SK-N-SH (cell line): ENCODE results near the gene SKI.

ENCODE experiments used
- EZH2phosphoT487 ChIP-seq: fragments of 200-600 bp; sonication (generic); IDR thresholded peaks from 2 replicates; pipeline ENCODE4 v1.6.1; 2017; ENCODE audit warnings: low read depth, mixed run types, mild to moderate bottlenecking, antibody characterized with exemption, moderate library complexity, borderline replicate concordance
- NRF1 ChIP-seq: IDR thresholded peaks from 2 replicates; pipeline ENCODE4 v1.6.1; 2012; ENCODE audit warnings: low read depth, mild to moderate bottlenecking, low read length
- POLR2AphosphoS5 ChIP-seq: IDR thresholded peaks from 2 replicates; pipeline ENCODE4 v1.6.1; 2012; ENCODE audit warnings: low read depth, low read length
- TCF12 ChIP-seq: IDR thresholded peaks from 2 replicates; pipeline ENCODE4 v1.4.0; 2012
- TF ChIP-seq, protein P1 (sequence below): fragments of 200-600 bp; sonication (generic); IDR thresholded peaks from 2 replicates; pipeline ENCODE4 v1.6.1; 2017; ENCODE audit warnings: antibody characterized with exemption, mild to moderate bottlenecking, moderate library complexity

DNA sequence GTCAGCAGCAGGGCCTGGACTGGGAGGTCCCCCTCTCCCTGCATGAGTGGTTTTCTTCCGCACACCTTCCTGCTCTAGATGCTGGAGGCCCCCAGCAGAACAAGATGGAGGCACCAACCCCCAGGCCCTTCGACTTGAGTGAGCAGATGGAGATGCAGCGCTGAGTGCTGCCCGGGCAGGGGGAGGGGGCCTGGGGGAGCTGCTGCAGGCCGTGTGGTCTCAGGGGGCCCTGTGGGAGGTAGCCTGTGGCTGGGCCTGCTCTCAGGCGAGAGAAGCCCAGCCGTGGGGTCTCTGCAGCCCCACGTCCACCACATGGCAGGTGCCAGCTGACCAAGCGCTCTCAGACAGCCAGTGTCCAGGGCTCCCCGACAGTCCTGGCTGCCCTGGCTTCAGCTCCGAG is 32.3 kb upstream of the SKI start:
- TF ChIP-seq EZH2phosphoT487 (no peak), POLR2AphosphoS5 (no peak), NRF1 (no peak), TCF12 (no peak)
- TF ChIP-seq, protein P1, sequence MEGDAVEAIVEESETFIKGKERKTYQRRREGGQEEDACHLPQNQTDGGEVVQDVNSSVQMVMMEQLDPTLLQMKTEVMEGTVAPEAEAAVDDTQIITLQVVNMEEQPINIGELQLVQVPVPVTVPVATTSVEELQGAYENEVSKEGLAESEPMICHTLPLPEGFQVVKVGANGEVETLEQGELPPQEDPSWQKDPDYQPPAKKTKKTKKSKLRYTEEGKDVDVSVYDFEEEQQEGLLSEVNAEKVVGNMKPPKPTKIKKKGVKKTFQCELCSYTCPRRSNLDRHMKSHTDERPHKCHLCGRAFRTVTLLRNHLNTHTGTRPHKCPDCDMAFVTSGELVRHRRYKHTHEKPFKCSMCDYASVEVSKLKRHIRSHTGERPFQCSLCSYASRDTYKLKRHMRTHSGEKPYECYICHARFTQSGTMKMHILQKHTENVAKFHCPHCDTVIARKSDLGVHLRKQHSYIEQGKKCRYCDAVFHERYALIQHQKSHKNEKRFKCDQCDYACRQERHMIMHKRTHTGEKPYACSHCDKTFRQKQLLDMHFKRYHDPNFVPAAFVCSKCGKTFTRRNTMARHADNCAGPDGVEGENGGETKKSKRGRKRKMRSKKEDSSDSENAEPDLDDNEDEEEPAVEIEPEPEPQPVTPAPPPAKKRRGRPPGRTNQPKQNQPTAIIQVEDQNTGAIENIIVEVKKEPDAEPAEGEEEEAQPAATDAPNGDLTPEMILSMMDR: no peak
